Mesodermal cell (in vitro differentiated cells): ENCODE results near the gene IRAK1.
"Not testable (repeated sequence)": the region's sequence is repeated elsewhere in the genome, so short reads cannot be mapped to it uniquely, and the experiment has no call there.

Experiments
- H3K27ac ChIP-seq: 2 replicates; pipeline ENCODE4 v1.7.0; 2013; ENCODE audit warnings: mild to moderate bottlenecking, low read depth, low read length, moderate library complexity; ENCODE audit not compliant: severe bottlenecking
- H3K36me3 ChIP-seq: 2 replicates; pipeline ENCODE4 v1.7.1; 2013; ENCODE audit warnings: mild to moderate bottlenecking, low read length, moderate library complexity; ENCODE audit not compliant: control insufficient read depth, insufficient read depth
- H3K4me1 ChIP-seq: one replicate; pipeline ENCODE4 v1.7.1; 2013; ENCODE audit warnings: mild to moderate bottlenecking, low read length; ENCODE audit not compliant: insufficient read depth, control insufficient read depth, poor library complexity, severe bottlenecking
- H3K4me3 ChIP-seq: 2 replicates; pipeline ENCODE4 v1.7.0; 2013; ENCODE audit warnings: low read length, control low read depth, mild to moderate bottlenecking; ENCODE audit not compliant: insufficient read depth, poor library complexity, severe bottlenecking; ENCODE audit errors: extremely low read depth
- H3K9me3 ChIP-seq: 2 replicates; pipeline ENCODE4 v1.7.1; 2013; ENCODE audit warnings: mild to moderate bottlenecking, low read length, moderate library complexity; ENCODE audit not compliant: control insufficient read depth
- WGBS, 2 experiments: methylation state at CpG; one replicate each; pipeline ENCODE4 v1.1.5; 2013; ENCODE audit warnings: missing lambda C conversion rate in 2 of 2; ENCODE audit not compliant: insufficient coverage in 2 of 2; 5-methylcytosine and 5-hydroxymethylcytosine counted together

IRAK1 gene

DNA sequence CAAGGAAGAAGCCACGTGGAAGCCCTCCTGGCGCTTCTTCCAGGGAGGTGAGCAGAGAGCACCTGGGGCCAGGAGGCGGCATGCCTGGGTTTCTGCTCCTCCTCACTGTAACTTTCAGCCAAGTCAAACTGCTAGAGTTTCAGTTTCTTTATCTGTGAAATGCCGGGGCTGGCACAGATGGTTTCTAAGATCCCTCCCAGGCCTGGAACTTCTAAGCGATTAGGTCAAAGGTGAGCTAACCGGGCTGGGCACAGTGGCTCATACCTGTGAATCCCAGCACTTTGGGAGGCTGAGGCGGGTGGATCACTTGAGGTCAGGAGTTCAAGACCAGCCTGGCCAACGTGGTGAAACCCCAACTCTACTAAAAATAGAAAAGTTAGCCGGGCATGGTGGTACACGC lies 39.3 kb downstream of the IRAK1 start:
- not testable (repeated sequence) for H3K4me3 ChIP-seq, H3K4me1 ChIP-seq, H3K36me3 ChIP-seq, H3K27ac ChIP-seq, H3K9me3 ChIP-seq
- 100% methylated on average over 1 to 2 of the region's 10 CpGs for WGBS, 2 experiments

DNA sequence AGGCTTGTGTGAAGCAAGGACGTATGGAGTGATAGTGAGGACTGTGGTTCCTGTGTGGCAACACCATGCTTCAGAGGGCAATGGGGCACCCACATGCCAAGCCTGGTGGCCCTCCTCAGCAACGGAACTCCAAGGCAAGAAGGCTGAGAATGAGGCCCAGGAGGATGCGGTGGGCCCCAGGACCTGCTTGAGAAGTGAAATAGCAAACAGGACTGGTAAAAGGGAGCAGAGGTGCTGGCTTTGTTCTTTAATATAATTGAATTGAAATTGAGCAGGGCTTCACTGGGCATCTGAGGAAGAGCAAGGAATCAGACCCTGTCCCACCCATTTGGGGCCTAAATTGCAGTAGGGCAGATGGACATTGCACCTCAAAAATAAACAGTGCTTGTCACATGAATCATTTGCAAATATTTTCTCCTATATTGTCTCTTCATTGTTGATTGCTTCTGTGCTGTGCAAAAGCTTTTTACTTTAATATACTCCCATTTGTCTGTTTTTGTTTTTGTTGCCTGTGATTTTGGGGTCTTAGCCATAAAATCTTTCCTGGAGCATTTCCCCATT lies 44.9 kb downstream of the IRAK1 start:
- Histone ChIP-seq H3K27ac (no peak overlapping the region), H3K36me3 (no peaks in the 10 kb centered on the region), H3K4me1 (no peaks in the 10 kb centered on the region), H3K4me3 (no peak overlapping the region), H3K9me3 (no peaks in the 10 kb centered on the region)
- WGBS, 2 experiments, result 100% methylated on average over 1 of the region's 3 CpGs; no CpG with 5 or more reads in 1 of the 2 experiments

DNA sequence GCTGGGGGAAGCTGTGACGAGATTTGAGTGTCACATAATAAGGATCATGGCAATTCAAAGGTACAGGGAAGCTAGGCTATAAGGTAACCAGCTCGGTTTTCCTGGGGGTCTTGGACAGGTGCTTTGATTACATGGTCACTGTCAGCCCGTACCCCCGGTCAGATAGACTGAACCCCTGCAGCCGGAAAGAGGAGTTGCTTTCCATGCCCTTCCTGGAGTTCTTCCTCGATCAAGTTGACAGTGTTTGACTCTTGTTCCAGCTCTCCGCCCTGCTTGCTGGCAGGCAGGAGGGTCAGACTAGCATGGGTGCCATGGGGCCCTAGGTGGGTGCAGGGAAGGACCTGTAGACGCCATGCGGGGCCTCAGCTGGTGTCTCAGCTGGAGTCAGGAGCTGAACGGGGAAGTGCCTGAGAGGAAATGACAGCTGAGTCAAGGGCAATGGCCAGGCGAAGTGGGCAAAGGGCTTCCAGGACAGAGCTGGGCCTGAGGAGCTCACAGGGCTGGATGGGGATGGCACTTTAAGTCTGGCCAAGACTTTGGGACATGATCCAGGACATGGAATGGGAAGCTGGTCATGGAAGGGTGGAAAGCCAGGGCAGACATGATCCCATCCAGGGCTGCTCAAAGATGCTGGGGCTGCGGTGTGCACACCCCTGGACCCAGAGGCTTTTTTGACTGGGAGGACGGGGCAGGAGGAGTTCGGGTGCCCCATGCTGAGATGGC lies 45.5 kb downstream of the IRAK1 start:
- WGBS, 2 experiments, result 93 to 95% methylated on average over 5 to 10 of the region's 14 CpGs
- H3K9me3 ChIP-seq, result no peaks in the 10 kb centered on the region
- H3K4me1 ChIP-seq, result peaks cover under 1% of the 10 kb centered on the region
- H3K4me3 ChIP-seq, result no peak overlapping the region
- no peak overlapping the region for H3K27ac ChIP-seq
- peaks cover 4% of the 10 kb centered on the region for H3K36me3 ChIP-seq

DNA sequence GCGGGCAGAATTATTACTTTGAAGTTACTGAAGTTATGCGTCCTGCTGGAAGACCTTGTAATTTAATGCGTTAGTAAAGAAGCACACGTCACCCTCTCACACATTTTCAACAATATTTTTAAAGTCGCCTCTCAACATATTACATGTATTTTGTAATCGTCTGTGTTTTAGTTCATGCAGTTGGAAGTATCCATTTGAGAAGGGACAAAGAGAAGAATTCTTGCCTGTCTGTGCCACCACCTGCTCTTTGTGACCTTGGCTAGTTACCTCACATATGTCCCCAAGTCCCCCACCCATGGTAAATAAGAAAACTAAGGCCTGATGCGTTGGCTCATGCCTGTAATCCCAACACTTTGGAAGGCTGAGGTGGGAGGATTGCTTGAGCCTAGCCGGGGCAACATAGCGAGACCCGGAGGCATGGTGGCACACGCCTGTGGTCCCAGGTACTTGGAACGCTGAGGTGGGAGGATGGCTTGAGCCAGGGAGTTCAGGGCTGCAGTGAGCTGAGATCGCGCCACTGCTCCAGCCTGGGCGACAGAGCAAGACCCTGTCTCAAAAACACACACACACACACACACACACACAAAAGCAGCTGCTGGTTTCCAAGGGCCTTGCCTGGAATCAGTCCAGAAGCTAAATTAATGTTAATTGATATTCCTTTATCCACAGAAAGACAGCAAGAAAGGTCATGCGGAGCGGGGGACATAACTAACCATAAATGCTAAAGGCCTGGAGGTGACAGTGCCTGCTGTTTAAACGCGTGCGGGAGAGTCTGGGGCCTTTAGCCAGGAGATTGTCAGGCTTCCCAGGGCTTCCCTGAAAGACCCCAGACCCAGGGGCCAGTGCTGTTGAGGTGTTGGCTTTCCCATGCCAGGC lies 46.3 kb downstream of the IRAK1 start:
- no peaks in the 10 kb centered on the region for H3K9me3 ChIP-seq
- H3K27ac ChIP-seq, result peak overlapping the region; percentile 100
- peaks cover 8% of the 10 kb centered on the region for H3K4me1 ChIP-seq
- peaks cover 6% of the 10 kb centered on the region for H3K36me3 ChIP-seq
- WGBS, 2 experiments, result 78 to 100% methylated on average over 3 to 8 of the region's 20 CpGs
- H3K4me3 ChIP-seq, result peak overlapping the region; percentile 44

DNA sequence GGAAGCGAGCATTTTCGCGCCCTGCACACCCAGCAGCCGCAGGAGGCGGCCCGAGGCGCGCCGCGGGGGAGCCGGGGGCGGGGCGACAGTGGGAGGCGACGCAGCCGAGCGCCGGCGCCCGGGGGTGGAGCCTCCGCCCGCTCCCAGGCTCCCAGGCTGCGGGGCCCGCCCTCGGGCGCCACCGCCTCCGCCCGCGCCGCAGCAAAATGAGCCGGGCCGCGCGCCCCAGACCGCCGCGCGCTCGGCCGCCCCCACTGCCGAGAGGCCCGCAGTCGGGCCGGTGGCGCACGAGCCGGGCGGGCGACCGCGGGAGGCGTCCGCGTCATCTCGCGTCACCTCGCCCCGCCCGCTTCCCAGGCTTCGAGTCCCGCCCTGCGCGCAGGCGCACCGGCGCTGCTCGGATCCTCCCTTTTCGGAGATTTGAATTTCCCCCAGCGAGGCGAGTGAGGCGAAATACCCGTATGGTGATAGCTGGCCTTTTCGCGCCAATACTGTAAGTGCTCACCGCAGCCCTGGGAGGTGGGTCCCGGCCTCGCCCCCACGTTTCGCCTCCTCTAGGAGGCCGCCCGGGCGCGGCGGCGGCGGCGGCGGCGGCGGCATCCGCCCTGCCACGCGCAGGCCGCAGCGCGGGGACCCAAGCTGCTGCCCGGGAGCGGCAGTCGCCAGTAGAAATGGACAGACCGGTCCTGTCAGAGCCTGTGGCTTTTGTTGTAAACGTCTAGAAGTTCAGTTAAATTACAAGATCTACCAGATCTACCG lies 47.2 kb downstream of the IRAK1 start, which contains the start of gene TMEM187:
Gene TMEM187 (plus strand): TSS at position 387 of the 759 bp plus-strand sequence. CDS start 9,309 bp downstream, outside the sequence.
- peaks cover 12% of the 10 kb centered on the region for H3K36me3 ChIP-seq
- peak within 1 kb of the TSS; percentile 62 for H3K4me3 ChIP-seq
- peaks cover 15% of the 10 kb centered on the region for H3K4me1 ChIP-seq
- H3K9me3 ChIP-seq, result no peaks in the 10 kb centered on the region
- WGBS, 2 experiments, result 0% methylated on average over 49 of the region's 103 CpGs; no CpG with 5 or more reads in 1 of the 2 experiments
- H3K27ac ChIP-seq, result peak within 1 kb of the TSS; percentile 100

DNA sequence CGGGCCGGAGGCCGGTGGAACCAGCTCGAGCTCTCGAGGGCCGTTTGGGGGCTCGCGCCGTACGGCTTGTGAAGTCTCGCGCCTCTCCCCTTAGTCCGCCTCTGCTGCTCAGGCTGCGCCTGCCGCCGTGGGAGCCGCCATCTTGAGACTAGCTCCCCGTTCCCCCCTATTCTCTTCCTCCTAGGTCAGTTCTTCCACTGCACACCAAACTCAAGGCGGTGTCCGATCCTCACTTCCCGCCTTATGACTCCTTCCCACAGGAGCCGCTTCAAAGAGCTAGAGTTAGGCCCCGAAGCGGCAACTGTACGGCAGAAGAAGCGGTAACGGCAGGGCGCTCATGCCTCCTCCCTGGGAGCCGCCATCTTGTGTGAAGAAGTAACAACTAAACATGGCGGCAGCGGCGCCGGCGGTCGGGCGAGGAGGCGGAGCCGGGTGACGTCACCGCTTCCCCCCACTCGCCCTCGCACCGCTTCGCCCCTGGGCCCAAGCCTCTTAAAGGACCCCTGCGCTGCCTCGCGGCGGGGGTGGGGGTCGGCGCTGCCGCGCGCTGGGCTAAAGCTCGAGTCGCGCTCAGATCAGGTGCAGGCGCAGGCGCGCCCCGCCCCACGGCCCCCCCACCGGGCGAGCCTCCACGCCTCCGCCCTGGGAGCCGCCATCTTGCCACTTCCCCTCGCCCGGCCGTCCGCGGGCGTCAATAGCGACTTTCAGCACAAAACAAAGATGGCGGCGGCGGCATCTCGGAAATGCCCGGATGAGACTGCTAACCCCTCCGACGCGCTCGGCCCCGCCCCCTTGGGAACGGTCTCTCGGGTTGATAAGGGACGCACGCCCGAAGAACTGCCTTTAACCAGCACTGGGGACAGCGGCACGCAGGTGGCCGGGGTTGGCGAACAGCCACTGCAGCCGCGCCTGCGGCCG lies 48.0 kb downstream of the IRAK1 start, which contains the start of gene HCFC1:
Gene HCFC1 (minus strand): TSS at position 369 of the 918 bp plus-strand sequence. CDS start 978 bp downstream, outside the sequence.
- Histone ChIP-seq H3K36me3 (peaks cover 18% of the 10 kb centered on the region), H3K9me3 (no peaks in the 10 kb centered on the region), H3K4me3 (peak within 1 kb of the TSS; percentile 62), H3K27ac (peak within 1 kb of the TSS; percentile 100), H3K4me1 (peaks cover 21% of the 10 kb centered on the region)
- WGBS, 2 experiments, result 0% methylated on average over 40 to 60 of the region's 96 CpGs

DNA sequence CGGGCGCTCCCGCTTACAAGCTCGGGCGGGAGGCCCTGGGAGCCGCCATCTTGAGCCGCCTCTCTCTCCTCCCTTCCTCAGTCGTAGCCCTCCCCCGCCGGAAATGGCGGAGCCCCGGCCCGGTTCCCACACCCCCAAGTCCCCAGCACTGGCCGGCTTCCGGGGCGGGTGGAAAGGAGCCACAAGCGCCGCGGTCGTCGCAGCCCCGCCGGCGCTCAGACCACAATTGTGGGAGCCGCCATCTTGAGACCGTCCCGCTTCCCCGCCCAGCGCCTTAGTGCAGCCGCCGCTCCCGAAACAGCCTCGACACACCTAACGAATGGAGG lies 48.6 kb downstream of the IRAK1 start:
- WGBS, 2 experiments, result 0% methylated on average over 2 to 13 of the region's 34 CpGs
- no peaks in the 10 kb centered on the region for H3K9me3 ChIP-seq
- H3K4me3 ChIP-seq, result peak overlapping the region; percentile 62
- peaks cover 25% of the 10 kb centered on the region for H3K4me1 ChIP-seq
- H3K27ac ChIP-seq, result peak overlapping the region; percentile 100
- peaks cover 18% of the 10 kb centered on the region for H3K36me3 ChIP-seq

DNA sequence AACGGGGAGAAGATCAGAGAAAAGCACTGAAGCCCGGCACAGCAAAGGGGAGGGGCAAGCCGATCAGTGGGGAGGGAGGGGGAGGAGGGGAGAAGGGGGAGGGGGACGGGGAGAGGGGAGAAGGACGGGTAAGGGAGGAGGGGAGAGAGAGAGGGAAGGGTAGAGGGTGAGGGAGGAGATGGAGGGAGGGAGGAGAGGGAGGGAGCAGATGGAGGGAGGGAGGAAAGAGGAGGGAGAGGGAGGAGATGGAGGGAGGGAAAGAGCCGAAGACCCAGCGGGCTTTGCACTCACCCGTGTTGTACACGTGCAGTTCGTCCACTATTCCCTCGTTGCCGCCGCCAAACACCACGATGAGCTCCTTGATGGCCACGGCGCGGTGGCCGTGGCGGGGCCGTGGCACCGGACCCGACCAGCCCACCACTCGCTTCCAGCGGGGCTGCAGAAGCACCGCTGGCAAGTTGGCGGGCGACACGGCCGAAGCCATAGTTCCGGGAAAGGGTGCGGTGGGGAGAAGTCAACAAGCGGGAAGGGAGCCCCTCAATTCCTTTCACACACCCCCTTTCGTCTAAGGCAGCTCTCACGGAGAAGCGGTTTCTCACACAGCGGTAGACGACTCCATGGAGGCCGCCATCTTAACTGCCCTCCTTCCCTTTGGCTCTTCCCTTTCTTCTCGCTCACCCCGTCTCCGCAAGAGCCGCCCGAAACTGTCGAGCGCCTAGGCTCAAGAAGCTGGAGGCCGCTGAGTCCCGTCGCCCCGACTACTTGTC lies 49.2 kb downstream of the IRAK1 start:
- WGBS, 2 experiments, result 0% methylated on average over 10 to 21 of the region's 49 CpGs
- H3K27ac ChIP-seq, result peak overlapping the region; percentile 100
- H3K4me1 ChIP-seq, result peaks cover 25% of the 10 kb centered on the region
- H3K9me3 ChIP-seq, result no peaks in the 10 kb centered on the region
- peak overlapping the region; percentile 62 for H3K4me3 ChIP-seq
- H3K36me3 ChIP-seq, result peaks cover 21% of the 10 kb centered on the region

DNA sequence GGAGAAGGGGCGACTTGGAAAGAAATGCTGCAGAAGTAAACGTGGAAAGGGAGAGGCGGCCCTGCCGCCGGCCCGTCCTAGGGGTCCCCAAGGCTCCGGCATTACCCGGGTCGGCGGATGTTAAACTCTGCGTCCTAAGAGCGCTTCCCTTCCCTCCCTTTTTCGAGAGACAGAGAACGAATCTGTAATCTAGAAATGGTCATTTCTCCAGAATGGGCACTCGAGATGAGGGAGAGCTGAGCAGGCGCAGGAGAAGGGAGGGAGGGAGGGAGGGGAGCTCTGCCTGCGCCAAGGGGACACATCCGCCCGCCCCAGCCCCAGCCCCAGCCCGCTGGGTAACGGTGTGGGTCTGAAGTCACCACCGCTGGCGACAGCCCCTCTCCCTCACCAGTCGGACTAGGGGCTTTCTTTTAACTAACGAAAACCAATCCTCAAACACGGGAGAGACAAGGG lies 49.8 kb downstream of the IRAK1 start:
- Histone ChIP-seq H3K4me1 (peaks cover 25% of the 10 kb centered on the region), H3K27ac (peak overlapping the region; percentile 36), H3K4me3 (peak overlapping the region; percentile 62), H3K9me3 (no peaks in the 10 kb centered on the region), H3K36me3 (peaks cover 23% of the 10 kb centered on the region)
- 0 to 2% methylated on average over 1 to 10 of the region's 26 CpGs for WGBS, 2 experiments
